H1 (cell line): ENCODE measurements around the gene TMED4. TPM values are rescaled to one million over a fixed set of nuclear protein-coding genes. Genes with fewer than 3 reads are reported as not detected.

ENCODE experiments used
- CTCF ChIA-PET: fragments of 300-600 bp; sonication (Branson Sonifier 250); formaldehyde crosslinking; loops from one replicate; lab custom pipeline; 2021; ENCODE audit not compliant: partially characterized antibody; lab: Charles Lee
- POLR2A ChIA-PET: fragments of 300-600 bp; sonication (Branson Sonifier 250); formaldehyde crosslinking; loops from one replicate; lab custom pipeline; 2021; ENCODE audit warnings: inconsistent platforms; ENCODE audit not compliant: partially characterized antibody; lab: Charles Lee
- DNase-seq, 2 experiments: peaks; one replicate each; pipeline versions ENCODE4 v3.0.0 to v3.0.0-alpha.2; 2010 to 2022; ENCODE audit warnings: low spot score in 2 of 2, low read depth in 1 of 2, mixed read lengths in 1 of 2
- FAIRE-seq: peaks from 2 replicates; lab custom pipeline; 2011; peaks lifted over from hg19 to GRCh38; lab: Jason Lieb, UNC
- H2AFZ ChIP-seq: 2 replicates; pipeline ENCODE4 v1.8.1; 2012; ENCODE audit warnings: low read length, inconsistent platforms
- H2AK5ac ChIP-seq: 2 replicates; pipeline ENCODE4 v1.6.1; 2013; ENCODE audit warnings: low read depth, low read length
- H2BK120ac ChIP-seq: replicated peaks from 2 replicates; pipeline ENCODE3; 2013; ENCODE audit warnings: low read depth, low read length, inconsistent platforms
- H2BK12ac ChIP-seq: 2 replicates; pipeline ENCODE4 v1.6.1; 2013; ENCODE audit warnings: low read depth, low read length
- H2BK15ac ChIP-seq: 2 replicates; pipeline ENCODE4 v1.6.1; 2013; ENCODE audit warnings: low read length
- H2BK20ac ChIP-seq: 2 replicates; pipeline ENCODE4 v1.6.1; 2013; ENCODE audit warnings: low read length
- H2BK5ac ChIP-seq: 2 replicates; pipeline ENCODE4 v1.6.1; 2013; ENCODE audit warnings: low read depth, low read length
- H3K14ac ChIP-seq: 2 replicates; pipeline ENCODE4 v1.6.1; 2013; ENCODE audit warnings: inconsistent platforms; ENCODE audit not compliant: insufficient read length
- H3K18ac ChIP-seq: 2 replicates; pipeline ENCODE4 v1.6.1; 2013; ENCODE audit warnings: low read length; ENCODE audit errors: extremely low read depth
- H3K23ac ChIP-seq: 2 replicates; pipeline ENCODE4 v1.6.1; 2013; ENCODE audit warnings: inconsistent platforms; ENCODE audit not compliant: insufficient read length
- H3K23me2 ChIP-seq: 2 replicates; pipeline ENCODE4 v1.6.1; 2013; ENCODE audit warnings: low read depth, low read length
- H3K27ac ChIP-seq: 2 replicates; pipeline ENCODE4 v1.6.1; 2011; ENCODE audit warnings: low read depth, low read length, inconsistent platforms
- H3K27me3 ChIP-seq, 4 experiments: replicated peaks in 1 of 4; 1 replicate in 1 of 4; 2 replicates in 3 of 4; pipeline versions ENCODE4 v1.6.1 to v1.8.1; 2011 to 2013; ENCODE audit warnings: low read length in 3 of 4, mild to moderate bottlenecking in 3 of 4, inconsistent platforms in 2 of 4, mixed read lengths in 2 of 4, moderate library complexity in 1 of 4; ENCODE audit not compliant: control insufficient read depth in 3 of 4, insufficient read depth in 3 of 4; ENCODE audit errors: extremely low read depth in 1 of 4
- H3K36me3 ChIP-seq, 4 experiments: 2 replicates each; pipeline versions ENCODE4 v1.6.1 to v1.8.1; 2011 to 2013; ENCODE audit warnings: mild to moderate bottlenecking in 4 of 4, low read length in 3 of 4, moderate library complexity in 2 of 4, control low read depth in 1 of 4, inconsistent platforms in 1 of 4; ENCODE audit not compliant: insufficient read depth in 4 of 4, control insufficient read depth in 2 of 4
- H3K4ac ChIP-seq: replicated peaks from 2 replicates; pipeline ENCODE3; 2013; ENCODE audit warnings: low read length, low read depth, mixed read lengths, inconsistent platforms; ENCODE audit not compliant: insufficient read length
- H3K4me1 ChIP-seq, 4 experiments: replicated peaks in 1 of 4; 1 replicate in 1 of 4; 2 replicates in 3 of 4; pipeline versions ENCODE4 v1.6.1 to v1.8.1; 2011 to 2013; ENCODE audit warnings: low read length in 3 of 4, inconsistent platforms in 2 of 4, mixed read lengths in 1 of 4; ENCODE audit not compliant: insufficient read depth in 4 of 4, control insufficient read depth in 3 of 4
- H3K4me2 ChIP-seq, 2 experiments: 2 replicates each; pipeline versions ENCODE4 v1.6.1 to v1.8.1; 2011 to 2013; ENCODE audit warnings: low read depth in 2 of 2, low read length in 2 of 2, control low read depth in 1 of 2, inconsistent platforms in 1 of 2, mild to moderate bottlenecking in 1 of 2; ENCODE audit not compliant: insufficient read depth in 1 of 2
- H3K4me3 ChIP-seq, 4 experiments: fragments of 200-600, 300-600 bp in 1 of 4; sonication (generic), shearing (Covaris generic), sonication (Bioruptor Twin) in 1 of 4; 2 replicates each; pipeline versions ENCODE4 v1.5.1 to v1.8.1; 2011 to 2016; ENCODE audit warnings: low read length in 4 of 4, low read depth in 3 of 4, control low read depth in 2 of 4, inconsistent platforms in 2 of 4, mild to moderate bottlenecking in 2 of 4, mixed read lengths in 1 of 4, moderate library complexity in 1 of 4; ENCODE audit not compliant: insufficient read depth in 2 of 4; ENCODE audit errors: extremely low read depth in 1 of 4
- H3K56ac ChIP-seq: replicated peaks from 2 replicates; pipeline ENCODE3; 2013; ENCODE audit warnings: low read depth, mild to moderate bottlenecking, mixed read lengths, low read length, inconsistent platforms; ENCODE audit not compliant: insufficient read length
- H3K79me1 ChIP-seq: 2 replicates; pipeline ENCODE4 v1.6.1; 2013; ENCODE audit warnings: low read depth, low read length, control low read depth
- H3K79me2 ChIP-seq, 2 experiments: 2 replicates each; pipeline versions ENCODE4 v1.6.1 to v1.8.1; 2012 to 2013; ENCODE audit warnings: low read length in 2 of 2, mild to moderate bottlenecking in 2 of 2, inconsistent platforms in 1 of 2; ENCODE audit not compliant: insufficient read depth in 2 of 2, control insufficient read depth in 1 of 2
- H3K9ac ChIP-seq, 4 experiments: replicated peaks in 1 of 4; 1 replicate in 1 of 4; 2 replicates in 3 of 4; pipeline versions ENCODE4 v1.6.1 to v1.8.1; 2011 to 2013; ENCODE audit warnings: low read depth in 3 of 4, low read length in 3 of 4, control low read depth in 2 of 4, mild to moderate bottlenecking in 2 of 4, moderate library complexity in 2 of 4, inconsistent platforms in 1 of 4; ENCODE audit errors: extremely low read depth in 1 of 4
- H3K9me3 ChIP-seq, 2 experiments: 2 replicates each; pipeline versions ENCODE4 v1.6.1 to v1.8.1; 2012 to 2013; ENCODE audit warnings: mild to moderate bottlenecking in 2 of 2, moderate library complexity in 2 of 2, control low read depth in 1 of 2, inconsistent platforms in 1 of 2, low read depth in 1 of 2, low read length in 1 of 2, mixed read lengths in 1 of 2; ENCODE audit not compliant: insufficient read depth in 2 of 2
- H4K20me1 ChIP-seq, 2 experiments: replicated peaks in 1 of 2; 2 replicates each; pipeline versions ENCODE3 to v1.8.1; 2011 to 2013; ENCODE audit warnings: inconsistent platforms in 2 of 2, low read length in 2 of 2, mild to moderate bottlenecking in 1 of 2; ENCODE audit not compliant: insufficient read depth in 2 of 2, control insufficient read depth in 1 of 2
- H4K5ac ChIP-seq: 2 replicates; pipeline ENCODE4 v1.6.1; 2013; ENCODE audit warnings: low read length, low read depth, mixed read lengths, inconsistent platforms; ENCODE audit not compliant: insufficient read length
- H4K8ac ChIP-seq: 2 replicates; pipeline ENCODE4 v1.8.0; 2013; ENCODE audit warnings: mild to moderate bottlenecking, moderate library complexity, low read length, inconsistent platforms; ENCODE audit not compliant: insufficient read depth; ENCODE audit errors: extremely low read depth
- H4K91ac ChIP-seq: replicated peaks from 2 replicates; pipeline ENCODE3; 2013; ENCODE audit warnings: low read length, mixed read lengths, inconsistent platforms; ENCODE audit not compliant: insufficient read length
- CHD1 ChIP-seq: IDR thresholded peaks from 2 replicates; pipeline ENCODE4 v1.6.1; 2012; ENCODE audit warnings: low read depth, low read length, improper control_type of control experiment
- EGR1 ChIP-seq: IDR thresholded peaks from 2 replicates; pipeline ENCODE4 v1.6.1; 2011; ENCODE audit warnings: low read depth, low read length, borderline replicate concordance
- GABPA ChIP-seq: IDR thresholded peaks from 2 replicates; pipeline ENCODE4 v1.6.1; 2011; ENCODE audit warnings: mild to moderate bottlenecking, low read length, moderate library complexity, borderline replicate concordance; ENCODE audit not compliant: insufficient read depth
- KDM5A ChIP-seq: fragments of 200-600 bp; IDR thresholded peaks from 2 replicates; pipeline ENCODE4 v1.7.1; 2012; ENCODE audit warnings: mild to moderate bottlenecking, low read length, inconsistent platforms, mixed read lengths
- MAFK ChIP-seq: IDR thresholded peaks from 2 replicates; pipeline ENCODE4 v1.6.1; 2012; ENCODE audit warnings: low read depth, mild to moderate bottlenecking, improper control_type of control experiment, low read length
- POLR2A ChIP-seq, 2 experiments: IDR thresholded peaks; 1 replicate in 1 of 2; 2 replicates in 1 of 2; pipeline ENCODE4 v1.6.1; 2011; ENCODE audit warnings: low read depth in 2 of 2, low read length in 2 of 2, mild to moderate bottlenecking in 2 of 2; ENCODE audit errors: control extremely low read depth in 1 of 2
- RFX5 ChIP-seq: IDR thresholded peaks from 2 replicates; pipeline ENCODE4 v1.6.1; 2011; ENCODE audit warnings: low read depth, low read length, improper control_type of control experiment, borderline replicate concordance
- SRF ChIP-seq: IDR thresholded peaks from 2 replicates; pipeline ENCODE4 v1.6.1; 2011; ENCODE audit warnings: mild to moderate bottlenecking, low read depth, low read length, moderate library complexity
- ZNF274 ChIP-seq: IDR thresholded peaks from 2 replicates; pipeline ENCODE4 v1.7.0; 2012; ENCODE audit warnings: low read length, borderline replicate concordance; ENCODE audit errors: extremely low read depth
- WGBS, 2 experiments: shearing (Covaris generic) in 1 of 2; methylation state at CpG; one replicate each; pipeline versions ENCODE4 v1.1.6 to v1.1.7; 2013 to 2015; ENCODE audit warnings: low lambda C conversion rate in 2 of 2, mixed read lengths in 2 of 2, inconsistent platforms in 1 of 2, low coverage in 1 of 2, missing lambda C conversion rate in 1 of 2; ENCODE audit not compliant: insufficient replicate concordance in 2 of 2, insufficient coverage in 1 of 2, insufficient read length in 1 of 2; ENCODE audit errors: extremely low coverage in 1 of 2, missing lambda C conversion rate in 1 of 2; 5-methylcytosine and 5-hydroxymethylcytosine counted together
- polyA plus RNA-seq, 7 experiments: library from polyadenylated mRNA; depleted of rRNA in 3 of 7; stranded (reverse) in 5 of 7; unstranded in 2 of 7; fragments of >200 nt in 5 of 7; fragments of 200-250 nt in 2 of 7; gene quantifications; 1 replicate in 5 of 7; 2 replicates in 1 of 7; 4 replicates in 1 of 7; pipeline versions ENCODE4 v1.2.1 to v1.2.3, GENCODE V29; 2011 to 2013; ENCODE audit warnings: missing spikeins in 2 of 7, mixed read lengths in 2 of 7
- total RNA-seq: library from RNA; stranded (reverse); fragmentation: NEBNext Ultra II Directional; extraction: Animal tissue kit (Norgen Biotek cat#: 25700); gene quantifications from 2 replicates; pipeline ENCODE4 v1.2.1, GENCODE V29; 2021
- TF ChIP-seq, protein P1 (sequence below), 3 experiments: IDR thresholded peaks; 1 replicate in 2 of 3; 2 replicates in 1 of 3; pipeline versions ENCODE4 v1.5.1 to v1.6.1; 2011; ENCODE audit warnings: low read length in 3 of 3, mild to moderate bottlenecking in 3 of 3, inconsistent platforms in 2 of 3, low read depth in 1 of 3, moderate library complexity in 1 of 3; ENCODE audit not compliant: insufficient read depth in 1 of 3; ENCODE audit errors: control extremely low read depth in 1 of 3

TMED4 gene
- total and polyA plus RNA-seq, 2 of the 8 experiments (the other 6 are each of a cell fraction or from before 2014, with no cell fraction given): 44.9 to 76.7 TPM

DNA sequence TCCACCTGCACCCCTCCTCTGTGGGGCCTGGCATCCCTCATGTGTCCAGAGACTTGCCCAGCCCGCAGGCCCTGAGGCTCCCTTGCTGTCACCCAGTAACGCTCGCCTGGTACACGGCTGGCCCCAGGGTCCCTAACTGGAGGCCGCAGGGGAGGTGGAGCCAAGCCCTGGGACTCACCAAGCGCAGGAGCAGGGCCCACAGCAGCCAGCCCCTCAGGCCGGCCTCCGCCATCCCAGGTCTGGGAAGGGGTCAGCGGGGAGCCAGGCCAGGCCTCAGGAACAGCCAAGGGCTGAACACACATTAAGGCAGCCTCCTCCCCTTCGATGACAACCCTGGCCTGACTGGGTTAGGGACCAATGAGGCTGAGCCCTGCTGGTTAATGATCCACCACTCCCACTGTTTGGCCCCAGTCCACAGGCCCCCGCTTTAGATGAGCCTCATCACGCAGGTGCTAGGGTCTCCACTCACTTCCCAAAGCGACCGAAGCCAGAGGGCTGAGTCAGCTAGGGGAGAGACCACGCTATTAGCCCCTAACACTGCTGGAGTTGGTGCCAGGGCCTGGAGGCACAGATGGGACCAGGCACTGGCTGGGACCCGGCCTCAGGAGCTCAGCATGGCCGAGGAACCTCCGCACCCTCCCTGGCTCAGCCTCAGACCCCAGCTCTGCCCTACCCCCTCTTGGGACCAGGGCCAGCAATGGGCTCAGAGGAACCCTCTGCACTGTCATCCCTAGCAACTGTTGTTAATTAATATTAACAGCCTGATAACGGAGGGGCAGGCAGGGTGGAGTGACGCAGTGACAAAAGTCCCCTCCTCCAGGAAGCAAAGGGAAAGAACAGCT is 40.8 kb downstream of the TMED4 start, which contains the start of gene NPC1L1:
TSS of gene NPC1L1 (minus strand) at position 303 of the 842 bp plus-strand sequence. CDS start at position 232, 71 bp downstream.
- CTCF ChIA-PET: interaction anchor here (1.2 to 10.0 kb wide), 3 partner anchors 13 to 192 kb away, joined by 3 to 98 read pairs (median 3); no protein-coding TSS in a partner anchor
- H3K27me3 ChIP-seq: no peaks in the 10 kb centered on the region
- no peaks in the 10 kb centered on the region for H3K9me3 ChIP-seq
- no peak for FAIRE-seq
- no peak within 1 kb of the TSS for H2BK5ac ChIP-seq
- no peak within 1 kb of the TSS for H2AFZ ChIP-seq
- H2BK12ac ChIP-seq: no peak within 1 kb of the TSS; the same call in 1 of the 2 replicates
- H3K27ac ChIP-seq: no peak within 1 kb of the TSS
- H3K36me3 ChIP-seq: no peaks in the 10 kb centered on the region
- no peak within 1 kb of the TSS for H2BK120ac ChIP-seq
- H4K20me1 ChIP-seq: no peaks in the 10 kb centered on the region
- H3K4me1 ChIP-seq: no peaks in the 10 kb centered on the region
- no peak within 1 kb of the TSS for H3K14ac ChIP-seq
- no peak within 1 kb of the TSS for H3K4ac ChIP-seq
- no peaks in the 10 kb centered on the region for H3K79me2 ChIP-seq
- H2BK15ac ChIP-seq: no peak within 1 kb of the TSS
- DNase-seq: peak in 1 of 2 experiments; percentile 42
- H2AK5ac ChIP-seq: no peak within 1 kb of the TSS
- H3K9ac ChIP-seq: no peak within 1 kb of the TSS
- no peak within 1 kb of the TSS for H3K23ac ChIP-seq
- peak within 1 kb of the TSS; percentile 35 for H4K91ac ChIP-seq
- H4K5ac ChIP-seq: no peak within 1 kb of the TSS
- H4K8ac ChIP-seq: peak within 1 kb of the TSS; percentile 76; the same call in 1 of the 2 replicates
- no peak within 1 kb of the TSS for H3K56ac ChIP-seq
- no peak within 1 kb of the TSS for H2BK20ac ChIP-seq
- H3K79me1 ChIP-seq: no peaks in the 10 kb centered on the region
- H3K4me3 ChIP-seq: no peak within 1 kb of the TSS
- WGBS, 2 experiments: 87% methylated on average over 18 of the region's 20 CpGs; no CpG with 5 or more reads in 1 of the 2 experiments
- H3K4me2 ChIP-seq: no peak within 1 kb of the TSS
- POLR2A ChIA-PET: interaction anchor here (0.8 kb wide), 1 partner anchor 24 kb away, joined by 3 read pairs; no protein-coding TSS in a partner anchor
- no peak within 1 kb of the TSS; the same call in 1 of the 2 replicates for H3K18ac ChIP-seq
- H3K23me2 ChIP-seq: no peaks in the 10 kb centered on the region
- TF ChIP-seq, protein P1, sequence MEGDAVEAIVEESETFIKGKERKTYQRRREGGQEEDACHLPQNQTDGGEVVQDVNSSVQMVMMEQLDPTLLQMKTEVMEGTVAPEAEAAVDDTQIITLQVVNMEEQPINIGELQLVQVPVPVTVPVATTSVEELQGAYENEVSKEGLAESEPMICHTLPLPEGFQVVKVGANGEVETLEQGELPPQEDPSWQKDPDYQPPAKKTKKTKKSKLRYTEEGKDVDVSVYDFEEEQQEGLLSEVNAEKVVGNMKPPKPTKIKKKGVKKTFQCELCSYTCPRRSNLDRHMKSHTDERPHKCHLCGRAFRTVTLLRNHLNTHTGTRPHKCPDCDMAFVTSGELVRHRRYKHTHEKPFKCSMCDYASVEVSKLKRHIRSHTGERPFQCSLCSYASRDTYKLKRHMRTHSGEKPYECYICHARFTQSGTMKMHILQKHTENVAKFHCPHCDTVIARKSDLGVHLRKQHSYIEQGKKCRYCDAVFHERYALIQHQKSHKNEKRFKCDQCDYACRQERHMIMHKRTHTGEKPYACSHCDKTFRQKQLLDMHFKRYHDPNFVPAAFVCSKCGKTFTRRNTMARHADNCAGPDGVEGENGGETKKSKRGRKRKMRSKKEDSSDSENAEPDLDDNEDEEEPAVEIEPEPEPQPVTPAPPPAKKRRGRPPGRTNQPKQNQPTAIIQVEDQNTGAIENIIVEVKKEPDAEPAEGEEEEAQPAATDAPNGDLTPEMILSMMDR (IDR thresholded peaks at IDR 0.05; ENCODE audit: control extremely low read depth in 1 of 3, insufficient read depth in 1 of 3, low read depth in 1 of 3, low read length in 3 of 3): no peak
- TF ChIP-seq ZNF274 (no peak), CHD1 (no peak), POLR2A (IDR thresholded peaks at IDR 0.05; ENCODE audit: control extremely low read depth in 1 of 2, low read depth in 2 of 2, low read length in 2 of 2) (no peak), MAFK (no peak), RFX5 (no peak), GABPA (no peak), SRF (no peak), EGR1 (no peak), KDM5A (no peak)
